ENCODE results near the gene SLC48A1.
A peak's percentile ranks its signal among the peaks of the same experiment; 100 is the strongest.

SLC48A1 gene

DNA sequence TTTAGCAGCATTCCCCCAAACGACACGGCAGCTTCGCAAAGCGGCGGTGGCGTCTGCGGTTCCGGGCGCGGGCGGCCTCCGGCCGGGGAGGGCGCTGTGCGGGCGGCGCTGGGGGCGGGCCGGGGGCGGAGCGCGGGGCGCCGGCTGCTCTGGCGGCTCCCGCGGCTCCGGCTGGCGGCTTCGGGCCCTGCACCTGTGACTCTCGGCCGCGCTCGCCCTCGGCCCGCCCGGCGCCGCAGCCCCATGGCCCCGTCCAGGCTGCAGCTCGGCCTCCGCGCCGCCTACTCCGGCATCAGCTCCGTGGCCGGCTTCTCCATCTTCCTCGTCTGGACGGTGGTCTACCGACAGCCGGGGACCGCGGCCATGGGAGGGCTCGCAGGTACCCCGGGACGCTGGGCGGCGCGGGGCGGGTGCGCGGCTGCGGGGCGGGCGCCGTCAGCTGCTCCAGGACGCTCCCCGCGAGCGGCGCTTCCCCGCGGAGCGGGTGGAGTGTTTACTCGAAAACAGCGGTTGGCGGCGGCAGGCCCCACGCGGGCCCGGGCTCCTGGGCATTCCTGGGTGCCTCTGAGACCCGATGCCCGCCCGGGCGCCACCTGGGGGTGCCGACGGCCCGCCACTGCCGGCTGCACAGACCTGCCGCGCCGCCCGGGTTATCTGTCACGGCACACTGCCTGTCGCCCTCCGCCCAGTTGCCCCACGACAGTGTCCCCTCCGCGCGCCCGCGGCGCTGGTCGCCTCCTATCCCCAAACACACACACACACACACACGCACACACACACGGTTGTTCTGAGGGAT is at the start of gene SLC48A1:
TSS of gene SLC48A1 (plus strand) at position 177 of the 796 bp plus-strand sequence. CDS start at position 244, 67 bp downstream.
- peak; percentile 36 to 57 for DNase-seq (ENCODE audit: low spot score in 2 of 2)

DNA sequence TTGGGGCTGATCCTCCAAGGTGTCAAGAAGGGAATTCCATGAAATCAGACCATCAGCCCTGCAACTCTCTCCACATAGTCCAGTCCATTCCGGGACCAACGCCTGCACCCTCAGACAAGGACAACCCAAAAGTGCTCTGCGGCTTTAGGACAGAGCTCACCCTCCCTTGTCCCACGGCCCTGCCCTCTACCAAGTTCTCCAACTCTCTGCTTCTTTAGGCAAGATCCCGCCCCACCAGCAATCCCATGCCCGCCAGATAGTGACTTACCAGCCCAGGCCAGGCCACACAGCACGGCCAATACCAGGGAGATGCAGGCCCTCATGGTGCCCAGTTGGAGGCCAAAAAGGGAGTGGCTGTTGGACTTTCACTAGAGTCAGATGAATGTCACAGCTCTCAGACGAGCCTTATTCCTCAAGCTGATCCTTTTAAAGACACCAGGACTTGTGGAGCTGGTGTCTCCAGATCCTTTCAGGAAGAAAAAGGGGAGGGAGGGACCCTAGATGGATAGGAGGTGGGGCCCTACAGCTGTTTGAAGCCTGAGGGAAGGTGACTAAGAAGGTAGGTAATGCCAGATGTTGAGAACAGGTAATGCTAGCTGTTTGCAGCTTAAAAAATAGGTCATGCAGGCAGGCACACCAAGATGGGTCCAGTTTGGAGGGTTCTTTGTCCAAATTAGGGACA is 47.8 kb upstream of the SLC48A1 start, which contains the start of gene ENDOU:
TSS of gene ENDOU (minus strand) at position 400 of the 682 bp plus-strand sequence. CDS start at position 323, 77 bp downstream.
- no peak within 1 kb of the TSS for H3K27ac Mint-ChIP-seq (ENCODE audit: low read depth)
- H3K4me3 Mint-ChIP-seq, result no peak within 1 kb of the TSS
- no peak for DNase-seq (ENCODE audit: low spot score in 2 of 2)
- no peak for ATAC-seq (replicated peaks; ENCODE audit: extremely low read depth, poor library complexity, severe bottlenecking)
- H3K4me1 Mint-ChIP-seq, result peaks cover 33% of the 10 kb centered on the region
- no peaks in the 10 kb centered on the region for H3K9me3 Mint-ChIP-seq
- peaks cover 10% of the 10 kb centered on the region for H3K36me3 Mint-ChIP-seq (ENCODE audit: insufficient read depth)
- H3K27me3 Mint-ChIP-seq, result no peaks in the 10 kb centered on the region

More for the DNA sequence above, at the start of gene SLC48A1:
- peaks cover 4% of the 10 kb centered on the region for H3K36me3 Mint-ChIP-seq (ENCODE audit: insufficient read depth)
- H3K27ac Mint-ChIP-seq (ENCODE audit: low read depth), result peak within 1 kb of the TSS; percentile 92
- no peaks in the 10 kb centered on the region for H3K9me3 Mint-ChIP-seq
- H3K4me1 Mint-ChIP-seq, result peaks cover 15% of the 10 kb centered on the region
- peak; percentile 88 for ATAC-seq (replicated peaks; ENCODE audit: extremely low read depth, poor library complexity, severe bottlenecking)
- no peaks in the 10 kb centered on the region for H3K27me3 Mint-ChIP-seq
- H3K4me3 Mint-ChIP-seq, result peak within 1 kb of the TSS; percentile 84

DNA sequence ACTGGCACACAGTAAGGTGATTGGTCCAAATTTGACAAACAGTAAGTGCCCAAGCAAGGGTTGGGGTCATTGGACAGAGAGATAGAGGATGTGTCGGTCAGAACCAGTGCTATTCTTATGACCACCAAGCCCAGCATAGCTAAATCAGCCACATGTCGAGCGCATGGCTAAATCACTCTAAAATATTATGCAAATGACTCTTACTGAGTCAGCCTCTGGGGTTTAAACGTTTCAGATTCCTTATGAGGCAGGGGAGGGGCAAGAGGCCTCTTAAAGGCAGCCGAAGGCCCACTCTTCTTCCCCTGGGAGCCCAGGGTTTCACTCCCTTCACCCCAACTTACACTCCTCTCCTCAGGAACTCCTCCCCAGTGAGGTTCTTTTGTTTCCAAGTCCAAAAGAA is 47.1 kb upstream of the SLC48A1 start:
- H3K4me1 Mint-ChIP-seq, result peaks cover 30% of the 10 kb centered on the region

DNA sequence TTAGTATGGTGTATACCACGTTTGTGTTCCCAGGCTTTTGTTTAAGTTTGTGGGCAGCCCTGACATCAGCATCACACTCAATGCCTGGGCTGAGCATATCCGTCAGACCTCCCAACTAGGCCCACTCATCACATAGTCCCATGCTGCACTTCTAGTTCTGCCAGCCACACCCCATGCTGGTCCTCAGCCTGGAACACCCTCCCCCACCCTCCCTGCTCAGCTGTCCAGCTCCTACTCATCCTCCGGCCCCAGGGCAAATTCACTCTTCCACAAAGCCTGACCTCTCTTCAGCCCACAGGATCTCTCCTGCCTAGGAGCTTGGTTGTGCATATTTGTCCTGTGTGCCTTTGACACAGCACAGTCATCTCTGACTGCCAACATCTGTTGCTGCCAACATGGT is 43.8 kb upstream of the SLC48A1 start:
- Mint-ChIP-seq H3K27ac (ENCODE audit: low read depth) (no peak overlapping the region), H3K4me1 (no peaks in the 10 kb centered on the region)

More for the DNA sequence above, 47.1 kb upstream of the SLC48A1 start:
- no peak for ATAC-seq (replicated peaks; ENCODE audit: extremely low read depth, poor library complexity, severe bottlenecking)
- no peak for DNase-seq (ENCODE audit: low spot score in 2 of 2)
- peaks cover 9% of the 10 kb centered on the region for H3K36me3 Mint-ChIP-seq (ENCODE audit: insufficient read depth)
- no peak overlapping the region for H3K27ac Mint-ChIP-seq (ENCODE audit: low read depth)
- no peak overlapping the region for H3K4me3 Mint-ChIP-seq
- no peaks in the 10 kb centered on the region for H3K27me3 Mint-ChIP-seq
- no peaks in the 10 kb centered on the region for H3K9me3 Mint-ChIP-seq

DNA sequence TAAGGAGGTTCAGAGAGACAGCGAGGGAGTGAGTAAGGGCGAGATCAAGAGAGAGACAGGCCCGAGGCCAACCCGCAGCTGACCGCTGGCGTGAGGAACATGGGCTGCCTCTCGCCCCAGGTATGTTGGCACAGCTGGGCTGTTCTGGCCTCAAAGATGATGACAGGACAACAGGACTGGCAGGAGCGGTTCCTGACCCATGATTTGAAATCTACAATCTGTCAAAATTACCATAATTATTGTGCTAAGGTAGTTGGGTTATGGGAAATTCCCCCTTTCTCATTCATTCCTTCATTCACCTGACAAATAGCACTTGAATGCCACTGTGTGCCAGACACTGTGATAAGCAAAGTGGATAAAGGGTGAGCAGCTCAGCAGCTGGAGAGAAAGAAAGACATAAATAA is 42.7 kb upstream of the SLC48A1 start:
- Mint-ChIP-seq H3K4me1 (no peaks in the 10 kb centered on the region), H3K4me3 (no peak overlapping the region), H3K27ac (ENCODE audit: low read depth) (no peak overlapping the region), H3K36me3 (ENCODE audit: insufficient read depth) (no peaks in the 10 kb centered on the region), H3K9me3 (no peaks in the 10 kb centered on the region), H3K27me3 (no peaks in the 10 kb centered on the region)
- no peak for DNase-seq (ENCODE audit: low spot score in 2 of 2)
- no peak for ATAC-seq (replicated peaks; ENCODE audit: extremely low read depth, poor library complexity, severe bottlenecking)

More for the DNA sequence above, 43.8 kb upstream of the SLC48A1 start:
- ATAC-seq (replicated peaks; ENCODE audit: extremely low read depth, poor library complexity, severe bottlenecking), result no peak
- no peak overlapping the region for H3K4me3 Mint-ChIP-seq
- peaks cover under 1% of the 10 kb centered on the region for H3K36me3 Mint-ChIP-seq (ENCODE audit: insufficient read depth)
- H3K27me3 Mint-ChIP-seq, result no peaks in the 10 kb centered on the region
- no peaks in the 10 kb centered on the region for H3K9me3 Mint-ChIP-seq
- no peak for DNase-seq (ENCODE audit: low spot score in 2 of 2)

DNA sequence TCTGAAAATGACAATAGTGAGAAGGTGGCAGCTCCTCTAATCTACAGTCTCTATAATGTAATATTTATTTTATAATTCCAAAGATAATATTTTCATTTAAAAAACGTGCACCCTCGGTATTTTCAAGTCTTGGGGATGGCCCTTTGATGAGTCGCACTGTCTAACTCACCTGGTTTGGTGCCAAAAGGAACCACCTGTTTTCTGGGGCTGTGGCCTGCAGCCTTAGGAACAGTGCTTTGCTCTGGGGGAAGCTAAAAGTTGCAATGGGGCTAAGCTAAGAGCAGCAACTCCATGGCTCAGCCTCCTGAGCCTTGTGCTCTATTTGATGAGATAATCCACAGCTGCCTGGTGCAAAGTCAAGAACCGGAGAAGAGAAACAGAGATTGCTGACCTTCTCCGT is 41.3 kb upstream of the SLC48A1 start:
- no peak for DNase-seq (ENCODE audit: low spot score in 2 of 2)
- Mint-ChIP-seq H3K9me3 (no peaks in the 10 kb centered on the region), H3K36me3 (ENCODE audit: insufficient read depth) (no peaks in the 10 kb centered on the region), H3K27me3 (no peaks in the 10 kb centered on the region), H3K27ac (ENCODE audit: low read depth) (no peak overlapping the region), H3K4me1 (no peaks in the 10 kb centered on the region), H3K4me3 (no peak overlapping the region)
- ATAC-seq (replicated peaks; ENCODE audit: extremely low read depth, poor library complexity, severe bottlenecking), result no peak

DNA sequence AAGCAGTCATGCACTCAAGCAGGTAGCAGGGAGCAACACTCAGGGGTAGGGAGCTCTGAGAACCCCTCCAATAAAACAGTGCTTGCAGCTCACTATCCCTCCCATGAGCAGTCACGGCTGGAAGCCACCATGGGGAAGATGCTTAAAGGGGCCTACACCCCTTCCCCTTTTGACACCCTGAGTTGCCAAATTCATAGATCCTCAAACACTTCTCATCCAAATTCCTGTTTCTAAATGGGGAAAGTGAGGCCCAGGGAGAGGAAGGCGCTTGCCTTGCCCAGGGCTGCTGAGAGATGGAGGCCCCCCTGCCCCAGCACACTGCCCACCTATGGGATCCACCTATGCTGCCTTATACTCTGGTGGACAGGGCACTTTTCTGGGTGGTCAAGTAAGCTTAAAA is 40.5 kb upstream of the SLC48A1 start:
- no peak for ATAC-seq (replicated peaks; ENCODE audit: extremely low read depth, poor library complexity, severe bottlenecking)
- Mint-ChIP-seq H3K9me3 (no peaks in the 10 kb centered on the region), H3K4me1 (peaks cover 6% of the 10 kb centered on the region), H3K4me3 (no peak overlapping the region), H3K36me3 (ENCODE audit: insufficient read depth) (no peaks in the 10 kb centered on the region), H3K27me3 (no peaks in the 10 kb centered on the region), H3K27ac (ENCODE audit: low read depth) (no peak overlapping the region)
- DNase-seq (ENCODE audit: low spot score in 2 of 2), result no peak

DNA sequence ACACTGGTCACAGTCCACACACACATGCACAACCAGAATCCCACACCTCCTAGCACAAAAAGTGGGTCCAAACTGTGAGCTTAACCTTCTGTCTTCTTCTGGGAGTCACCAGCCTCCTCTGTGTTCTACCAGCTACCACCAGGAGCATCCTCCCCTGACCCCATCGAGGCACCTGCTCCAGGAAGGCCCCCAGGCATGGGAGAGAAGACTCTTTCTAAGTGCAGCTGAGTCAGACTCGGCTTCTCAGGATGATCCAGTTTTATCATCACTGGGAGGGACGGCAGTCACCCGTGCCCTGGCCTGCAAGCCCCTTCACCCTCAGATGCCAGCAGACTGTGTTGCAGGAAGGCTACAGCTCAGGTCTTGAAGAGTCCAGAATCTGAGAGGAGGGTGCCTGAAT is 39.9 kb upstream of the SLC48A1 start:
- DNase-seq (ENCODE audit: low spot score in 2 of 2), result no peak
- H3K9me3 Mint-ChIP-seq, result no peaks in the 10 kb centered on the region
- no peaks in the 10 kb centered on the region for H3K27me3 Mint-ChIP-seq
- no peak for ATAC-seq (replicated peaks; ENCODE audit: extremely low read depth, poor library complexity, severe bottlenecking)
- H3K4me3 Mint-ChIP-seq, result no peak overlapping the region
- peaks cover 6% of the 10 kb centered on the region for H3K4me1 Mint-ChIP-seq
- no peaks in the 10 kb centered on the region for H3K36me3 Mint-ChIP-seq (ENCODE audit: insufficient read depth)
- no peak overlapping the region for H3K27ac Mint-ChIP-seq (ENCODE audit: low read depth)

DNA sequence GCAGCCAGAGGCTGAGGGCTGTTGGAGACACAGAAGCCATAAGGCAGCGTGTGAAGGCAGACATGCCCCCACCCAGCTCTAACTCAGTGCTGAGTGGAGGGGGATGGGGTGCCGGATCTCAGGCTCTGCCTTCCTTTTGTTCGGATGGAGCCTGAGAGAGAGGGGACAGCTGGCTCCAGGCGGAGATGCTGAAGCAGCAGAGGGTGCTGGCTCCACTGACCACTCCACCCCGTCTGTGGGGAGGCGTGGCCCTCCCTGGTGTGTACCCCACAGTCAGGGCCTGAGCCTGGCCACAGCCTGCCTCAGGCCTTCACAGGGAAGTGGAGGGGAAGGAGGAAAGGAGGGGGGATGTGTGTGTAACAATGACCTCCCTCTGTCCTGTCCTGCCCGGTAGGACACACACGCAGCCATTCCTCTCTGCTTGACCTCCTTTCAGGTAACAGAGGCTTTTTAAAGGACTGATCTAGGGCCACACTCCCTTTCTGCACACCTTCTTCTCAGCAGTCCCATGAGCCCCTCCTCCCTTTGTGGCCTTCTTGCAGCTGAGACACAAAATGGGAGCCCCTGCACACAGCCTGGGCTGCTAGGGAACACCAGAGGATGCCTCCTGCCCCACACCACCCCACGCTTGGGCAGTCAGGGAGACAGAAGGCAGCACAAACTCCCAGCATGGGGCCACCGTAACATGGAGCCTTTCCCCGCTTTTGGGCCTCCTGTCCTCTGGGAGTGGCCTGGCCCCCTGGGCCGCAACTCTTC is 38.1 kb upstream of the SLC48A1 start:
- DNase-seq (ENCODE audit: low spot score in 2 of 2) (no peak), ATAC-seq (replicated peaks; ENCODE audit: extremely low read depth, poor library complexity, severe bottlenecking) (no peak)
- Mint-ChIP-seq H3K36me3 (ENCODE audit: insufficient read depth) (no peaks in the 10 kb centered on the region), H3K4me1 (peaks cover 13% of the 10 kb centered on the region), H3K4me3 (no peak overlapping the region), H3K27ac (ENCODE audit: low read depth) (no peak overlapping the region), H3K27me3 (no peaks in the 10 kb centered on the region), H3K9me3 (no peaks in the 10 kb centered on the region)

DNA sequence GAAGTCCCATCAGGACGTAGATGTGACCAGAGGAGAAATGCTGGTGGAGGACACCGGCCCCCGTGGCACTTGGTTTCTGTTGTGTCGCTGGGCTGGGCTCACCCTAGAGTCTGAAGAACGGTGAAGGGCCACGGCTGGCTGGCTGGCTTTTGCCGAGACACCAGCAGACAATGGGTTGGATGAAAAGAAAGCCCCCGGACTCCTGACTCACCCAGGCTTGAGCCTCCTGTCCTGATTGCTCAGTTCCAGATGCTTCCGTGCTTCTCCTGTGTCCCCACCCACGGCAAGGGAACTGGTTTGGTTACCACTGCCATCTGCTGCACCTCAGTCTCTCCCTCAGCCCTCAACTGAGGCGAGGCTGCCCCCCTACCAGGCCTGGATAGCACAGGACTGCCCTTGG is 37.4 kb upstream of the SLC48A1 start:
- ATAC-seq (replicated peaks; ENCODE audit: extremely low read depth, poor library complexity, severe bottlenecking) (no peak), DNase-seq (ENCODE audit: low spot score in 2 of 2) (no peak)
- Mint-ChIP-seq H3K4me1 (peaks cover 20% of the 10 kb centered on the region), H3K27ac (ENCODE audit: low read depth) (no peak overlapping the region), H3K9me3 (no peaks in the 10 kb centered on the region), H3K36me3 (ENCODE audit: insufficient read depth) (no peaks in the 10 kb centered on the region), H3K4me3 (no peak overlapping the region), H3K27me3 (no peaks in the 10 kb centered on the region)

DNA sequence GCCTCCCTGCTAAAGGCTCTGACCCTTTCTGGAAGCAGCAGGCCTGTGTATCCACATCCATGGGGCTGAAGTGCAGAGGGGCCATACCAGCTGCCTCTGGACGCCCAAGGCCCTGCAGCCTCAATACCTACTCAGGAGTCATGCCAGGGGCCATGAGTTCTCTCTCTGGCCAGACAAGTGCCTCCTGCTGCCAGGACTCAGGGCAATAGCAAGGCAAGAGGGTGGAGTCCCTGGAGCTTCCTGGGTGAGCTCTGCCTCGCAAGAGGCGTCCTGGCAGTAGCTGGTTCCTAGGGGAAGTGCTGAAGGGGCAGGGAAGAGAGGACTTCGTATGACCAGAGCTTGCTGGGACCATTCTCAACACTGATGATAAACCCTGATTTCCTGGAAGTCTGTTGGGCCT is 36.8 kb upstream of the SLC48A1 start:
- ATAC-seq (replicated peaks; ENCODE audit: extremely low read depth, poor library complexity, severe bottlenecking), result no peak
- Mint-ChIP-seq H3K27me3 (no peaks in the 10 kb centered on the region), H3K4me3 (no peak overlapping the region), H3K9me3 (no peaks in the 10 kb centered on the region), H3K36me3 (ENCODE audit: insufficient read depth) (peaks cover under 1% of the 10 kb centered on the region), H3K4me1 (peaks cover 26% of the 10 kb centered on the region), H3K27ac (ENCODE audit: low read depth) (no peak overlapping the region)
- DNase-seq (ENCODE audit: low spot score in 2 of 2), result no peak

DNA sequence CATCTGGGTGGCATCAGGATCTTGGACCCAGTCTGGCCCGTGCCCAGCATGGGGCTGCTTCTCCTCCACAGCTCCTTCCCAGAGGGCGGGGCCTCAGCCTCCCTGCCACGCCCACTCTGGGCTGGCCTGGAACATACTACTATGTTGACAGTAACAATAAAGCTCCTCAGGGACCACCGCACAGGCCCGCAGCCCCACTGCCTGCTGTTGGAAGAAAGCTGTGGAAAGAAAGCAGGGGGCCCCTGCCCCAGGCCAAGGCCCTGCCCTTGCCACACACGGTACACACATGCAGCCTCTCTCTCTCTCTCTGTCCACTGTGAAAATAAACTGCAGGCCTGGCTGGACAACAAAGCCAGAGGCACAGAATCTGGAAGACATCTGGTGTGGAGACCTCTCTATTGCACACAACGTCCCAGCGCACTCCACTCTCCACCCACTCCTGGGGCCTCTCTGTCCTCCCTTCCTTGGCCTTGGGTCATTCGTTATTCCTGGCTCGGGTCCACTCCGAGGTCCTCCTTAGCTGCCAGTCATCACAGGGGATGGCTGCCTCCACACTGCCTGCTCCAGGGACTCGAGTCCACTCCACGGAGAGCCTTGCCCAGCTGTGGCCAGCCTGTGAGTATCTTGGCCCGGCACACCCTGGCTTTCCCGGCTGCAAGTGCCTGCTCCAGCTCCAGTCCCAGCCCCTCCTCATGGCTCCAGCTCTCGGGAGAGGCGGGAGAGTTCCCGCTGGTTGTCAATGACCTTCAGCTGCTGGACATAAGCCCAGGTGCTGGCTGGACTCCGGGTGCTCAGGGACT is 36.0 kb upstream of the SLC48A1 start:
- Mint-ChIP-seq H3K36me3 (ENCODE audit: insufficient read depth) (peaks cover 3% of the 10 kb centered on the region), H3K9me3 (no peaks in the 10 kb centered on the region), H3K4me1 (peaks cover 30% of the 10 kb centered on the region), H3K27ac (ENCODE audit: low read depth) (no peak overlapping the region), H3K27me3 (no peaks in the 10 kb centered on the region), H3K4me3 (no peak overlapping the region)
- no peak for DNase-seq (ENCODE audit: low spot score in 2 of 2)
- no peak for ATAC-seq (replicated peaks; ENCODE audit: extremely low read depth, poor library complexity, severe bottlenecking)
